NCI-H2107 treated with DMSO at 0.1 percent for 48 hours (cell line): Measurements from ENCODE around the gene S100A10.

Experiments
- DNase-seq: peaks from one replicate; lab custom pipeline; 2025; ENCODE audit not compliant: unreplicated experiment; lab: John Stamatoyannopoulos, UW

The S100A10 gene

GRCh38 chr1:151988405-151988923 lies 5.2 kb downstream of the S100A10 start:
- no peak for DNase-seq

- DNase-seq = no peak
These were observed 7.0 kb downstream of the S100A10 start for GRCh38 chr1:151986501-151987190.

- no peak for DNase-seq
These were observed 7.9 kb downstream of the S100A10 start for GRCh38 chr1:151985768-151986167.

GRCh38 chr1:151985270-151985669 lies 8.4 kb downstream of the S100A10 start:
- DNase-seq = no peak

GRCh38 chr1:151984313-151984956 lies 9.2 kb downstream of the S100A10 start:
- DNase-seq = no peak

GRCh38 chr1:151982300-151983005 lies 11.2 kb downstream of the S100A10 start:
- no peak for DNase-seq

- DNase-seq = no peak
These were observed 12.5 kb downstream of the S100A10 start for GRCh38 chr1:151981178-151981525.

- DNase-seq = no peak
These were observed 13.1 kb downstream of the S100A10 start for GRCh38 chr1:151980287-151981177.

- no peak for DNase-seq
These were observed 14.7 kb downstream of the S100A10 start for GRCh38 chr1:151978922-151979321.

- DNase-seq = no peak
These were observed 15.9 kb downstream of the S100A10 start for GRCh38 chr1:151977662-151978230.

GRCh38 chr1:151976858-151977257 lies 16.8 kb downstream of the S100A10 start:
- no peak for DNase-seq

- DNase-seq = no peak
These were observed 17.7 kb downstream of the S100A10 start for GRCh38 chr1:151976015-151976343.

GRCh38 chr1:151975311-151976014 lies 18.2 kb downstream of the S100A10 start:
- no peak for DNase-seq

- DNase-seq = no peak
These were observed 21.0 kb downstream of the S100A10 start for GRCh38 chr1:151972542-151973248.

- no peak for DNase-seq
These were observed 23.0 kb downstream of the S100A10 start for GRCh38 chr1:151970626-151971025.

- no peak for DNase-seq
These were observed 23.5 kb downstream of the S100A10 start for GRCh38 chr1:151970128-151970527.

GRCh38 chr1:151968791-151969399 lies 24.8 kb downstream of the S100A10 start:
- DNase-seq = no peak

- no peak for DNase-seq
These were observed 25.6 kb downstream of the S100A10 start for GRCh38 chr1:151968058-151968457.

GRCh38 chr1:151967091-151967490 lies 26.6 kb downstream of the S100A10 start:
- no peak for DNase-seq
